HepG2 (cell line): ENCODE data around the gene MAD2L2.

Experiments
- ARNT ChIP-seq: fragments of 450-650 bp; IDR thresholded peaks from 2 replicates; pipeline ENCODE4 v1.6.1; 2017
- PHF20 ChIP-seq: sonication (generic); formaldehyde crosslinking; IDR thresholded peaks from 2 replicates; pipeline ENCODE4 v1.5.0; 2020; ENCODE audit warnings: mild to moderate bottlenecking, missing genetic modification reagents
- POLR2A ChIP-seq, 2 experiments: IDR thresholded peaks; 2 replicates each; pipeline ENCODE4 v1.6.1; 2011; ENCODE audit warnings: low read depth in 2 of 2, low read length in 2 of 2, mild to moderate bottlenecking in 1 of 2, moderate library complexity in 1 of 2; ENCODE audit not compliant: insufficient read depth in 1 of 2
- ZNF510 ChIP-seq: sonication (generic); formaldehyde crosslinking; IDR thresholded peaks from 2 replicates; pipeline ENCODE4 v1.4.0; 2020; ENCODE audit warnings: low read depth, mild to moderate bottlenecking, missing genetic modification reagents

- no peak for TF ChIP-seq ZNF510 (CRISPR knock-in tag)
- no peak for TF ChIP-seq PHF20 (CRISPR knock-in tag)
- no peak for TF ChIP-seq POLR2A (IDR thresholded peaks at IDR 0.05; ENCODE audit: insufficient read depth in 1 of 2, low read depth in 2 of 2, low read length in 2 of 2)
- TF ChIP-seq ARNT, result no peak
These were observed 16.4 kb upstream of the MAD2L2 start for GRCh38 chr1:11697188-11697892.
